GM18870 (cell line): Measurements from ENCODE around the gene TFIP11.

Source experiments
- ATAC-seq: cut with Tn5 transposase; IDR thresholded peaks from one replicate; pipeline ENCODE4 v1.9.1; 2021; ENCODE audit warnings: moderate library complexity; ENCODE audit not compliant: unreplicated experiment

Gene TFIP11

GRCh38 chr22:26508148-26508547 is 4.1 kb downstream of the TFIP11 start:
- ATAC-seq = no peak

GRCh38 chr22:26503758-26504157 is 8.5 kb downstream of the TFIP11 start:
- no peak for ATAC-seq

DNA sequence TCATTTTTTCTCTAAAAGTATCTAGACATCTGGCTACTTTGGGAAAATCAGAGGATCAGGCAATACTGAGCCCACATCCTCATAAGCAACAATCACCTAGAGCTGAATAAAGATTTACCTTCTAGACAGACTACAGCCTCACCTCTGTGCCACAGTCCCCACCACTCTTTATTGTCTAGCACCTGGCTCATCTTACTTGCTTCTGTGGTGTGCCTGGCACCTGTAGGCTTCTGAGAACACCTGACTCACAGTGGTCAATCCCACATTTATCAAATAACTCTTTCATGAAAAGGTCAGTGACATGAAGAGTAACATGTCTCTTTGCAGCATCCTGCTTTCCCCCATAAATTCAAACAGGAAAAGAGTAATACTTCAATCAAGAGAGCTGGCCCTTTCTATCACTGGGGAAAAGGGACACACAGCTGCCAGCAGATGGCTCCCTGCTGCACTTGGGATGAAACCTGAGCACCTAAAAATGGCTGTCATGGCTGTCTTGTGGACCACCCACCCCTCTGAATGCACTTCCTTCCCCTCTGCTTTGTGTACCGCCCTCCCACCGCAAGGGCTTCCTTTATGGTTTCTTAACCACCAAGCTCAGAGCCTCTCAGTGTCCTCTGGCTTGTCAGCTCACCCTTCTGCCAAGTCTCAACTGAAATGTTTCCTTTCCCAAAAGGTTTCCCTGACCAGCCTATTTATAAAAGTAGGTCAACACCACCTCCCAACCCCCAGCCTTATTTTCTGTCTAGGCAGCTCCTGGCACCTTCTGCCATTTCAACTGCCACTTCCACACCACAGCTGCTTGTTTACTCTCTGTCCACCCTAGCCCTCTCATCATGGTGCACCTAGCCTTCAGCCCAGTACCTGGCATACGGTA is 9.3 kb downstream of the TFIP11 start:
- ATAC-seq = no peak

GRCh38 chr22:26501996-26502395 is 10.3 kb downstream of the TFIP11 start:
- no peak for ATAC-seq

- ATAC-seq = no peak
Observed at GRCh38 chr22:26499188-26499703, 13.0 kb downstream of the TFIP11 start.

DNA sequence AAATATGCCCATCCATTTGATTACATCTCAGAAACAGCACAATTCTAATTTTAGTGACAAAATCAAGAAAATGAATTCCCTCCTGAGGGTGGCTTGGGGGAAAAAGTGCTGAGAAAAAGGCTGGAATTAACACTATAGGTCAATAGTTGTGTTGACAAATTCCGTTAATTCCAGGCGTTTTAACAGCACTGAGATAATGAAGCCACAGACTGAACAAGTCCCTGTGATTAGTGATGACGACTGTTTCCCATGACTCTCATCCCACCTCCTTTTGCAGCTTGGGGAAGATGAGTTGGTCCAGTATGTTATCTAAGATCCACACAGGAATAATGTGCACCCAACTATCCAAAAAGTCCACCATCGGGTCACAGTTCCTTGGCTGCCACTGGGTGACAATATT is 15.8 kb downstream of the TFIP11 start:
- no peak for ATAC-seq

GRCh38 chr22:26494506-26494905 is 17.8 kb downstream of the TFIP11 start:
- no peak for ATAC-seq

DNA sequence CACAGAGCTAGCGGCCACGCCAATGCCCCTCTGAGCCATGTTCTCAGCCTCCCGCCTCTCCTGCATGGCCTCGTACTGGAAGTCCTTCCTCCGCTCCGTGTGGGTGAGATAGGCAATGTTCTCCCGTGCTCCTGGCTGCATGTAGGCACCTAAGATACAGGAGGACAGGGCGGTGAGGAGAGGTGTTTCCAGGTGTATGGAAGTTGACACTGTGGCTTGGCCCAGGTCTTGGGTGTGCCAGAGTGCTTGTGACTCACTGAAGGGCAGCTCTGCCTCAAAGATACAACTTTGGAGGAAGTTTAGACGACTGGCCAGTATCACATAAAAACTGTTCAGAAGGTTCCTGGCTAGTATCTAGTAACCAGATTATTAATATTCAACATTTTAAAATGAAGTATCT is 20.1 kb downstream of the TFIP11 start:
- no peak for ATAC-seq

- no peak for ATAC-seq
Observed at GRCh38 chr22:26489447-26490036, 22.7 kb downstream of the TFIP11 start.

GRCh38 chr22:26487996-26488395 is 24.3 kb downstream of the TFIP11 start:
- no peak for ATAC-seq

DNA sequence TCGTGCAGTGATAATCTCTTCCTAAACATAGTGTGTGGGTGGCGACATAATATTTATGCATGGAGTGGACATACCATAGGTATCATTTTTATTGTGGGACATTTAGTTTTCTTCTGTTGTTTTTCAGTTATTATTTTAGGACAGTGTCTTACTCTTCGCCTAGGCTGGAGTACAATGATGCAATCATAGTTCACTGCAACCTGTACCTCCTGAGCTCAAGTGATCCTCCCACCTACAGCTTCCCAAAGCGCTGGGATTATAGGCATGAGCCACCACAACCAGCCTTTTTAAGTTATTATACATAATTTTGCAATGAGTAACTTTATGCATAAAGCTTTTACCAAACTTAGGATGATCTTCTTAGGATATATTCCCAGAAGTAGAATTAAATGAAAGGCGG is 25.9 kb downstream of the TFIP11 start:
- ATAC-seq = no peak

DNA sequence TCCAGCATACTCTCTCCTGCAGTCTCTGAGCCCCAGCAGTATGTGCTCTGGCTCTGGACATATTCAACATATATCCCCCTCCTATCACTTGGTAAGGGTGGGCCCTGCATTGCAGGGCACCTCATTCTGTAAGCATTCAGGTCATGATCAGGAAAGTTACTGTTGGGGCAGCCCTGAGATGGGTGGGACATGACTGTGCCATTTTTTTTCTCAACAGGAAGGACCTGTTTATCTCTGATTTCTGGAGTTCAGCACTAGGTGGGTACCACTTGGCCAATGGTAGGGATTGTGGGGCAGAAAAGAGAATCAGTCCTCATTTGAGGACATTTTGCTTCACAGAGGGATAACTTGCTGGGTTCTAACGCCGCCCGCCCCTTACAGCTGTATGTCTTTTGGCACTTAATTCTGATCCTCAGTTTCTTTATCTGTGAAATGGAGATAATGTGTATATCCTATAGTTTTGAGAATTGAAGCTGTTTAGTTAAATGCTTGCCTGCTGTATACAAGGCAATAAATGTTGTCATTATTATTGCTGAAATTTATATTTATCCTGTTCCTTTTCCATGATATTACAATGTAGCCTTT is 26.4 kb downstream of the TFIP11 start:
- ATAC-seq = no peak

GRCh38 chr22:26485013-26485412 is 27.3 kb downstream of the TFIP11 start:
- no peak for ATAC-seq

DNA sequence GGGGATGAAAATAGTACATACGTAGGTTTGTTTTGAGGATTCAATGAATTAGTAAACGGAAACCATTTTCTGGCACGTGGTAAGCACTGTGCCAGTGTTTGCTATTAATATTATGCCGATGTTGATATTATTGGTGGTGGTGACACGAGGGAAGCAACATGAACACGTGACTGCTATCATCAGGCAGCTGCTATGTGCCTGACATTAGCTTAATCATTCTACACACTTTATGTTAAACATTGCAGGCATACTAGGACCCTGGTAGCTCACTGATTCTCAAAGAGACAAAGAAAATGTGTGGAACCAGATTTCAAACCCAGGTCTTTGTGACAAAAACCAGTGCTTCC is 27.9 kb downstream of the TFIP11 start:
- ATAC-seq = peak; percentile 7

- ATAC-seq = peak; percentile 37
Observed at GRCh38 chr22:26483439-26484359, 28.6 kb downstream of the TFIP11 start, which contains the start of the genes HPS4 and SRRD. TSS of gene HPS4 (minus strand) at chr22:26483783. CDS start at chr22:26481762, 2,021 bp downstream. TSS of gene SRRD (plus strand) at chr22:26483877. CDS start at chr22:26483891, 14 bp downstream.

GRCh38 chr22:26483043-26483438 is 29.2 kb downstream of the TFIP11 start:
- no peak for ATAC-seq

GRCh38 chr22:26482161-26482560 is 30.1 kb downstream of the TFIP11 start:
- no peak for ATAC-seq

DNA sequence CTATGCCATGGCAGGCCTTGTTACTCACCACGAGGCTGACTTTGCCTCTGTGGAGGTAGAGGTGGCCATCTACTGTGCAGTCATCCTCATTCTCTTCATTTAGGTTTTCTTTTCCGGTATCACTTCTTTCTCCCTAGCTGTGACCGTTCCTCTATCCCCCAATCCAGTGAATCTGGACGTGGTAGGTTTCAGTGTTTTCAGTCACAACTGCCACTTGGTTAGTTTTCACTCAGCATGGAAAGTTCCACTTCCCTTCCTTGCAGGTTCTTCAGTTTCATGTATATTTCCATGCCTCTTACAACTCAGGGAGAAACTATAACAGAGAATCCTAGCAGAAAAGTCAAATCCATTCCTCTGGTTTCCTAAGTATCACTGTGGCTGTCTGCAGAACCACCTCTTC is 30.6 kb downstream of the TFIP11 start:
- no peak for ATAC-seq

- ATAC-seq = no peak
Observed at GRCh38 chr22:26481112-26481693, 31.1 kb downstream of the TFIP11 start.

DNA sequence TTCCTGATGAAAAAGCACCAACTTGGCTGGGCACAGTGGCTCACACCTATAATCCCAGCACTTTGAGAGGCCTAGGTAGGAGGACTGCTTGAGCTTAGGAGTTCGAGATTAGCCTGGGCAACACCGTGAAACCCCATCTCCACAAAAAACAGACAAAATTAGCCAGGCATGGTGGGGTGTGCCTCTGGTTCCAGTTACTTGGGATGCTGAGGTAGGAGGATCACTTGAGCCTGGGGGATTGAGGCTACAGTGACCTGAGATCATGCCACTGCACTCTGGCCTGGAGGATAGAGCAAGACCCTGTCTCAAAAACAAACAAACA is 31.7 kb downstream of the TFIP11 start:
- no peak for ATAC-seq
